T-helper 9 cell (primary cell): Measurements from ENCODE around the gene CPED1.
"Not testable (repeated sequence)": the region's sequence is repeated elsewhere in the genome, so short reads cannot be mapped to it uniquely, and the experiment has no call there.

Experiments used
- DNase-seq: peaks from one replicate; pipeline ENCODE4 v3.0.0-alpha.2; 2020

The CPED1 gene

DNA sequence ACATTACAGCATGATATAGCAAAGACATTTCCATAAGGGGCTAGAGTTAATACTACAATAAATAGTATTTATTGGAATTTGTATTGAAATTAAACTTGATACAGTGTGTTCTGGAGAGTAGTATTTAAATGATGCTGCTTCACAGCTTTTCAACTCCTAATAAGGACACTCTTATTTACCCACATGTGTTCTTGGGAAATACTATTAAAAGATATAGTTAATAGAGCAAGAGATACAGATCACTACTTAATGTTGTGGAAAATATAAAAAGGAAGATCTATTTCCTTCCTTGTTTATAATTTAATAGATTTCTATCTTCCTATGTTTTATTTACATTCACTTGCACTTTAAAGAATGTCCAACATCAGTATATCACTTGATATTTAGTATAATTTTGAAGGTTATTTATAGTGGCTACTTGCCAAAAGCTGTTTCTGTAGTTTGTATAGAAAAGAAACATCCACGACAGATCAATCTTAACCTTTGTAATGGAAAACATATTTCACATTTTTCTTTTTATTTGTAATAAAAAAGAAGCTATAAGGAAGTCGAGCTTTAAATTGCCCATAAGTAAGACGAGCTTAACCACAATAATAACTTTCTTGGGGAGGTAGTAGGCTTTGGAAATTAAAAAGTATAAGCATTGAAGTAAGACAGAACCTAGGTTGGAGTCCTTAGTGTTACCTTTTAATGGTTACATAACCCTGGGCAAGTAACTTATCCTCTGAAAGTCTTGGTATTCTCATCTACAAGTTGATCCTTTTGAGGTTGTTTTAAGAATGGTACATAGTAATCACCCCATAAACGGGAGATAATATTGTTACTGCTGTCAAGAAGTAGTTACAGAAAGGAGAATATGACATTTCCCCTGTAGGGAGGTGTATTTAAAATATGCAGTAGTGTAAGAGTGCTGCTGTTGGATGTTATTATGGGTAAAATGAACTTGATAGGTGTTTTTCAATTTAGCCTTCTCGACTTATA lies 32.8 kb downstream of the CPED1 start:
- DNase-seq: no peak

DNA sequence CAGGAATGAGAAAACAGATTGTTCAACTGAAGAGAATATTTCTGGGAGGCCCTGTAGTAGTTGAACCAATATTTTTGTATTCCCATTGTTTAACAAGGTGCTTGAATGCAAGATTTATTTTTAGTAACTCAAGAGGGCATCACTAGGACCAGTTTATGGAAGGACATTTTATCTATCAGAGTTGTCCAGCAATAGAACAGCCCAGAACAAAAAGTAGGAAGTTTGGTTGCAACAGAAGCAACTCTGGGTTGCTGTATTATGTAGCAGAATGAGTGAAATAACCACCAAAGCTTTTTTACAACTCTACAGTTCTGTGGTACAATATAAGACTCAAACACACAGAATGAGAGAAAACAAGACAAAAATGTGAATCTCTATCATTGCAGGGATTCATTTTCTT lies 34.7 kb downstream of the CPED1 start:
- no peak for DNase-seq

DNA sequence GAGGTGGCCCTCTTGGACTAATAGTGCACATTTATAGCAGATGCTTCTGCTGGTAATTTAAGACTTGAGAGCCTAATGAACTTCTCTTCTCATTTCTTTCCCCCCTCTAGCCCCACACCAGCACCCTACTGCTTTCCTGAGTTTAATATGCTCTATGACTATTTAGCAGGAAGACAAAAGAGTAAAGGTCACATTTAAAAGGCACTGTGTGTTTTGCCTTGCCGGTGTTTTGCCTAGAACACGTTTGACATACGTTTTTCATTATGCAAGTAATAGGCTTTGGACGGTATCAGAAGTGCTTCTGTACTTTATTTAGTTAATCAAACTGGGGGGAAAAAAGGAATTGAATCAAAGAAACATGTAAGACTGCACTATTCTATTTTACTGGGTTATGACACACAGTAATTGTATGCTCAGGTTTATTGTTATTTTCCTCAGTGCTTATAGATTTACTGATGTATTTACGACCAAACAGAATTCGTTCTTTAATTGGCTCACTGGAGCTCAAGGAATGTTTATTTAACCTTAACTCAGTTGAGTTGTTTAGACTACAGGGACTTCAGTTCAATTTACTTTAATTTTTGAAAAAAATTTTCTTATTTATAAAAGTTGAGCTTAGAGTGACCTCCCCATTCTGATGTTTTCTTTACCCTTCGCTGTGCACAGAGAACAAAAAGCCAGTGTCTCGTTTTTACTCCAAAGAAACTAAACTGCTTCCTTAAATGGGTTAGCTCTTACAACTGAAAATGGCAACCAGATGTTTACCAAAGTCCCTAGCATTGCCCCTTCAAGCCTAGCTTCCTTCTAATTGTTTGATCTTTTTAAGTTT lies 35.4 kb downstream of the CPED1 start:
- no peak for DNase-seq

DNA sequence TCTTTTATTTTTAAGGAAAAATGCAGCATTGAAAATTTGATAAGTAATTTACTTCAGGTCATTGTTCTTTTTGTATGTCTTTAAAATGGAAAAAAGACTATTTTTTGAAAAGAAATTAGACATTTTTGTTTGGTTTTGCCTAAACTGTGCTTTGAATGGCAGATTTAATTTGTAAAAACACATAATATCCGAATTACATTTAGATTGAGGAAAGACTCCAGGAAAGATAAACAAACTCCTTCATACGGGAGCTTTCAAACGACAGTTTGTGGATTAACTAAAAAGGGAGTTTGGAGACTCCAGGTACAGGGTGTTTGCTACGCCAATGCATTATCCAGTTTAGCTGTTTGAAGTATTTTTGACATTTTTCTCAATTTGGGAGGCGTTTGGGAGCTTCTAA lies 36.1 kb downstream of the CPED1 start:
- no peak for DNase-seq

DNA sequence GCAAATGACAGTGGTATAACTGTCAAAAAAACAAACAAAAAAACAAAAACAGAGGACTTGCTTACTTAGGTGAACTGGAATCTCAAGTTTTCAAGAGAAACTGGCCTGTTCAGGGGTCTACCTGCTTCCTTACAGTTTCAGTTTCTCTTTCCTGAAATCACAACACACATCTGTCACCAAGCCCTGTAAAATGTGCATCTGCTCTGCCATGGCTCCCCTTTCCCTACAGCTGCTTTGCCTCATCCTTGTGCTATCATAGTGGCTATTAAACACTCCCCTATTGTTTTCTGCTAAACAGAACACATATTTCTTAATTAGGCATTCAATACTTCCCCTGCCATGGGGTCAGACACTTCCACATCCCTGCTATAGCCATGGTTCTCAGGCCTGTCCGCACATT lies 37.6 kb downstream of the CPED1 start:
- DNase-seq: no peak

DNA sequence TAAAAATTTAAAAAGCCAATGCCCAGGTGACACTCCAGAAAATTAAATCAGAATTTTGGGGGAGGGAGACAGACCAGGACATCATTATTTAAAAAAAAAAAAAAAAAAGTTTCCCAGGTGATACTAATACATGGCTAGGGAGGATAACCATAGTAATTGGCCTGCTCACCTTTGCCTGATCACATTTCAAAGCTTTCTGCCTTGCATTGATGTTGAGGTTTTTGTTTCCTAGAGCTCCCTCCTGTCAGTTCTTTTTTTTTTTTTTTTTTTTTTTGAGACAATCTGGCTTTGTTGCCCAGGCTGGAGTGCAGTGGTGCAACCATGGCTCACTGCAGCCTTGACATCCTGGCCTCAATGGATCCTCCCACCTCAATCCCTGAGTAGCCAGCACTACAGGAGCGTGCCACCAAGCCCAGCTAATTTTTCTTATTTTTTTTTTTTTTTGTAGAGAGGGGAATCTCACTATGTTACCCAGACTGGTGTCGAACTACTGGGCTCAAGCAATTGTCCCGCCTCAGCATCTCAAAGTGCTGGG lies 38.1 kb downstream of the CPED1 start:
- DNase-seq: no peak

DNA sequence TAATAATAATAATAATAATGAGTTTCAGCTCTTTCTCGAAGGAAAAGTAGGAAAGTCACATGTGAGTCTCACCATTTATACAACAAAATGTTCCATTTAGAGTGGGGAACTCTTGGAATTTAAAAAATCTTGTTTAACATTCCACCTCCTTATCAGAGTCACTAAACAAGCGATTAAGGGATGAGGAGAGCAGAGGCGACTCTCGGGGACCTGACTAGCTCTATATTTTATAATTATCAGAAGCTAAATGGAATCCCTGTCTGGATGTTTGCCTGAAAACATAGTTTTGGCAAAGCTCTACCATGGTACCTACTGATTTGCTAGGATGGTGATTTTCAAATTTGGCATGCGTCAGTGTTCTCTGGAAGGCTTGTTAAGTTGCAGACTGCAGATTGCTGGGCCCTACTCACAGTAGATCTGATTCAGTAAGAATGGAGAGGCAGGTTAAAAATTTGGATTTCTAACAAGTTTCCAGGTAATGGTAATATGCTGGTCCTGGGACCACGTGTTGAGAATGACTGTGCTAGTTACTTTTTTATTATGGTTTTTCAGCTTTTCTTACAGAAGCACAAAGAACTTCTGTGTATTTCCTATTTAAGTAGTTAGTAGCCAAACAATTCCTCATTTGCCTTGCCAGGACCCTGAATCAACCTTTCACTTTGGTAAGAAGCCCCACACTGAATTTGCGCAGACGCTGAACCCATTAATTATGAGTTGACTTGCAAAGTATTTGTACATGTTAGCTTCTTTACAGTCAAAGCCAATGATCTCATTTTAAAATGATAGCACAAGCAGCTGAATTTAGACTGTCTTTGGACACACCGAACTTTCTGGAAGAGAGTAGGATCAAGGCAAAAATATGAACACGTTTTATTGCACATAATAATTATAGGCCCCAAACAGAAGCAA lies 39.5 kb downstream of the CPED1 start:
- no peak for DNase-seq

DNA sequence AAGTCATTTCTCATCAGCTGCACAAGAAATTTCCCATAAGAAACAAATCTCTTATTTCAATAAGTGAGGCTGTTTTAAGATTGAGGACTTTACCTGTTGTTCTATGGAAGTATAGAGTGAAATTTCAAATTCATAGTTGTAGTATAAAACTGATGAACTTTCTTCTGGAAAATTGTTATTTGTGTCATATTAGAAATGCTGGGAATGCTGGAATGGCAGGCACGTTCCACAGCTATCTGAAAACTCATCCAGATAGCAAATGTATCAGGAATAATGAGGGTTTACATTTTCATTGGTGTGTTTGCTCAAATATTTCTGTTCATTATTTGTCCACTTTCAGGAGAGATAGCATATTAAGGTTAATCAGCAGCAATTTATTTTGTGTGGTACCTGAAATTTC lies 40.8 kb downstream of the CPED1 start:
- DNase-seq: no peak

DNA sequence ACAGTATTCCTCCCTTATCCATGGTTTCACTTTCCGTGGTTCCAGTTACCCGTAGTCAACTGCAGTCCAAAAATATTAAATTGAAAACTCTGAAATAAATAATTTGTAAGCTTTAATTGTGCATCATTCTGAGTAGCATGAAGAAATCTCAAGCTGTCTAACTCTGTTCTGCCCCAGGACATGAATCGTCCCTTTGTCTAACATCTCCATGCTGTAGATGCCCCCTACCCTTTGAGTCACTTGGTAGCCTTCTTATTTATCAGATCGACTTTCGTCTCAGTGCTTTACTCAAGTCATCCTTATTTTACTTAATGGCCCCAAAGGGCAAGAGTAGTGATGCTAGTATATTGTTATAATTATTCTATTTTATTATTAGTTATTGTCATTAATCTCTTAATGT lies 41.8 kb downstream of the CPED1 start:
- DNase-seq: no peak

DNA sequence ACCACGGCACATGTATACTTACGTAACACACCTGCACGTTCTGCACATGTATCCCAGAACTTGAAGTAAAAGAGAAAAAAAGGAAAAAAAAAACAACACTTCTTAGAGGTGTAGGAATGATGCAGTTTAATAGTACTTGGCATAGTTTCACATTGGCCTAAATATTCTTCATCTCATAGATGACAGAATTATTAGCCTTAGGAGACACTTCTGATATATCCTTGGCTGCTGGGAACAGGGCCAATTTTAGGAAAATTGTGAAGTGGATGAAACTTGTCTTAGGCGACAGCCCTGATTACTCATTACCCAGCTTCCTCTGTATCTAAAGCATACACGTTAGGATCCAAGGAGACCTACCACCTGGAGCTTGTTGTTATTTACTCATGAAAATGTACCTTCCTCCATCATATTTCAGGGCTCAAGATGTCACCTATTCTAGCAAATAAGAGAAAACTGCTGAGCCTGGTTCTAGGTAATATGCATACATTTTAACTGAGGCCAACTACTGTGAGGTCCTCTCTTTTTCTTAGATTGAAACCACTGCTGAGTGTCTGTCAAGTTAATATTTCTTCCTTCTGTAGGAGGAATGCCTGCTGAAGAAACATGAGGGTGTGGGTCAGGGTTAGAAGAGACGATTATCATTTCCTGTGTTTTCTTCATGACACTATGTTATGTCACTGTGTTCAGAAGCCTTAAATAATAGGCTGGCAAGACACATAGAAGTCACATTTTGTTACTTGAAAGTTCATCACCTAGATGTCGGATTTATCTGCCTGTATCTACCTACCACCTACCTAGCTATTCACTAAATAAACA lies 44.3 kb downstream of the CPED1 start:
- no peak for DNase-seq

DNA sequence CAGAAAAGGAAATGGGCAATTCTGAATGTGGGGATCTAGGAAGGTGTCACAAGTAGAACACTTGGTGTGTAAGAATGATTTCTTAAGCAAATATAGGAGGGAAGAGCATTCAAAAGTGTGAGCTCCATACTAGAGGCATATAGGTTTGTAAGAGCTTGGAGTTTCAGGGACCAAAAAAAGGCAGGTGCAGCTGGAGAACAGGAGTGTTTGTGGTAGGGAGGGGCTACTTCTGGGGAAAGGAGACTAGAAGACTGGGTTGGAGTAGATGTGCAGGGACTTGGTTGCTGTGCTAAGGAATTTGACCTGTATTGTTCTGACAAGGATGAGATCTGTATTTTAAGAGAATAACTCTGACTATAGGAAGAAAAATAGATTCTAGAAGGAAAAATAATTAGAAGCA lies 46.4 kb downstream of the CPED1 start:
- no peak for DNase-seq

DNA sequence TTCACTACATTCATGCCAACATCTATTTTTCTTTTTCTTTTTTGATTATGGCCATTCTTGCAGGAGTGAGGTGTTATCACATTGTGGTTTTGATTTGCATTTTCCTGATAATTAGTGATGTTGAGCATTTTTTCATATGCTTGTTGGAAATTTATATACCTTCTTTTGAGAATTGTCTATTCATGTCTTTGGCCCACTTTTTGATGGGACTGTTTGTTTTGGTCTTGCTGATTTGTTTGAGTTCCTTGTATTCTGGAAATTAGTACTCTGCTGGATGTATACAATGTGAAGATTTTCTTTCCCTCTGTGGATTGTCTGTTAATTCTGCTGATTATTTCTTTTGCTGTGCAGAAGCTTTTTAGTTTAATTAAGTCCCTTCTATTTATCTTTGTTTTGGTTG lies 48.3 kb downstream of the CPED1 start:
- not testable (repeated sequence) for DNase-seq

DNA sequence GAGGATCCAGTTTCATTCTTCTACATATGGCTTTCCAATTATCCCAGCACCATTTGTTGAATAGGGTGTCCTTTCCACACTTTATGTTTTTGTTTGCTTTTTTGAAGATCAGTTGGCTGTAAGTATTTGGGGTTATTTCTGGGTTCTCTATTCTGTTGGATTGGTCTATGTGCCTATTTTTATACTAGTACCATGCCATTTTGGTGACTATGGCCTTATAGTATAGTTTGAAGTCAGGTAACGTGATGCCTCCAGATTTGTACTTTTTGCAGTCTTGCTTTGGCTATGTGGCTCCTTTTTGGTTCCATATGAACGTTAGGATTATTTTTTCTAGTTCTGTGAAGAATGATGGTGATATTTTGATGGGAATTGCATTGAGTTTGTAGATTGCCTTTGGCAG lies 48.8 kb downstream of the CPED1 start:
- not testable (repeated sequence) for DNase-seq

DNA sequence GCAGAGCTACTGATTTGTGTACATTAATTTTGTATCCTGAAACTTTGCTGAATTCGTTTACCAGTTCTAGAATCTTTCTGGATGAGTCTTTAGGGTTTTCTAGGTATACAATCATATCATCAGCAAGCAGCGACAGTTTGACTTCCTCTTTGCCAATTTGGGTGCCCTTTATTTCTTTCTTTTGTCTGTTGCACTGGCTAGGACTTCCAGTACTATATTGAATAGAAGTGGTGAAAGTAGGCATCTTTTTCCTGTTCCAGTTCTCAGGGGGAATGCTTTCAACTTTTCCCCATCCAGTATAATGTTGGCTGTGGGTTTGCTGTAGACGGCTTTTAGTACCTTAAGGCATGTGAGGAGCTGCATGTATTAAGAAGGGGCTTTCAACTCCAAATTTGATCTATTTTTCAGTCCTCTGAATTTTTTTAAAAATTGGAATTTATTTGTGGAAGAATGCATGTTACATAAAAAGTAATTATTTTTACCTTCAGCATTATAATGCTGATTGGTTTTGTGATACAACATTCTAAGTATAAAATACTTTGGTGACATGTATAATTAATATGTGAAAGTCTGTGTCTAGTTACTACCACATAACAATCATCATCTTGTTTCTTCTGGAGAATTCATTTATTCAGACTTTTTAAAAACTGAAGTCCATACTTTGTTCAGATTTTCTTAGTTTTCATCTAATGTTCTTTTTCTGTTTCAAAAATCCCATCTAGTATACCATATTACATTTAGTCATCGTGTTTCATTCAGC lies 49.6 kb downstream of the CPED1 start:
- DNase-seq: no peak

DNA sequence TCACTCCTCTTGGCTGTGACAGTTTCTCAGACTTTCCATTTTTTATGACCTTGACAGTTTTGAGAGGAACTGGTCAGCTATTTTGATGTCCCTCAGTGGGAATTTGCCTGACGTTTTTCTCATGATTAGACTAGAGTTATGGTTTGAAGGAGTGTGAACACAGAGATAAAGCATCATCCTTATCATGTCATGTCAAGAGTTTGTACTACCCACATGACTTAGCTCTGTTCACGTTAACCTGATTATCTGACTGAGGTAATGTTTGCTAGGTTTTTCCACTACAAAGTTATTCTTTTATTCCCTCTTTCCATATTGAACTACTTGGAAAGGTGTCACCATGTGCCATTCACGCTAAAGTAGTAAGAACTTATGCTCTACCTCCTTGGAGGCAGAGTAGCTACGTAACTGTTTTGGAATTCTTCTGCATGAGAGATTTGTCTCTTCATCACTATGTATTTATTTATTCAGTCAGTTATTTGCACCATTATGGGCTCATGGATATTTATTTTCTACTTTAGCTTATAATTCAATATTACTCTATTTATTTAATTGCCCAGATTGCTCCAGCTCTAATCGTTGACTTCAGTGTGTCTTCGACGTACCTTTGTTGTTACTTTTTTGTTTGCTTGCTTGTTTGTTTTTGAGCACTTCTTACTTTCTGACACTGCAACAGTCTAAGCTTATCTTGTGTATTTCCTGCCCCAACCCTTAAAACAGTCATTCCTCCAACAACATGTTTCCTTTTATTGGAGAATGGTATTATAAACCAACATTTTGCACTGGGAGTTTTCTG lies 50.4 kb downstream of the CPED1 start:
- DNase-seq: no peak

DNA sequence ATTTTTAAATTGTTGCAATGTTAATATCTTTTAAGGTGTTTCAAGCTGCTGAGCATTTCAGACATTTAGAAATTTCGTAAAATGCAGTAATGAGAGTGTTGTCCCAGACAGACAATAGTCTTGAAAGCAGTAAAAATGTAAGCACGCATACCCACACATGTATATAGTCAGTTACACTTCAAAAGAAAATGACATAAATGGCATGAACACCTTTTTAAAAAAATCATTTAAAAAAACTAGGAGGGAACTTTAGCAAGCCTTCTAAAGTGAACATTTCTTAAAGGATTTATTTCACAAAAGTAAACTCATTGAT lies 51.0 kb downstream of the CPED1 start:
- DNase-seq: no peak

DNA sequence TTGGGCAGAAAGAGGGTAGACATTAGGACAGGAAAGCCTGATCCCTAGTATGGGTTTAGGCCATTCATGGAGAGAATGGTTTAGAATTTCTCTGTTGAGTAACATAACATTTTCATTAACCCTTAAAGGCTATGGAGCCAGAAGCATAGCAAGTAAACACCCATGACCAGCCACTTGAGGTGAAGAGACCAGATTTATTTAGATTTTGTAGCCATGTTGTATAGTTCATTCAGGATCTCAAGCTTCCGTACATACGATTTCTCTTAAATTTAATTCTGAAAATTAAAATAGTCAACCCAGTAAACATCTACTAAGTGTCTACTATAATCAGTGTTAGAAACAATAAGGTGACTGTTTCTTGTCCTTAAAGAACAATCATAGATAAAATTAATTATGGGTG lies 51.5 kb downstream of the CPED1 start:
- DNase-seq: no peak

DNA sequence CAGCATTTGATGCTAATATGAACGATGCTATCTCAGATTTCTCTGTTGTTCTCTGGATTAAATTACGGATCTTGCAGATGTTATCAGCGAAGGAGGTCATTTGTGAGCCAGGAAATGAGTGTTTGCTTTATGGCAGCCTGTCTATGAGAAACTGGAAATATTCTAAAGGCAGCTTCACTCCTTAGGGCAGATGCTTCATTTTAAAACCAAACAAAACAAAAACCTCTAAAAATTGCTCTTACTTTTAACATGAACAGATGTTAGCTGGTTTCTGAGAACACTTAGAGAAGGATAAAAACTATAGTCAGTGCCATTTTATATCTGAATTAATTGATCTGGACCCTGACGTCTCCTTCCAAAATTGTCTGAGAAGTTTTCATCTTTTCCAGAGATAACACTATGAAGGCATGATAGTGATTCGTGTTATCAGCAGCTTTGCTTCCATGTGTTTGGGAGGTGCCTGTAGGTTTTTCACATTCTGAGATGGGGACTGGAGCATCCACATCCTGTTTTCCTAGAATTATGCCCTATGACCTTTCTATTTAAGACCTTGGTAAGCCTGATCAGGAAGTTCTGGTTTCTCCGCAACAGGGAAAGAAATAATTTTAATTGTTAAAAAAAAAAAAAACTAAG lies 53.1 kb downstream of the CPED1 start:
- no peak for DNase-seq

DNA sequence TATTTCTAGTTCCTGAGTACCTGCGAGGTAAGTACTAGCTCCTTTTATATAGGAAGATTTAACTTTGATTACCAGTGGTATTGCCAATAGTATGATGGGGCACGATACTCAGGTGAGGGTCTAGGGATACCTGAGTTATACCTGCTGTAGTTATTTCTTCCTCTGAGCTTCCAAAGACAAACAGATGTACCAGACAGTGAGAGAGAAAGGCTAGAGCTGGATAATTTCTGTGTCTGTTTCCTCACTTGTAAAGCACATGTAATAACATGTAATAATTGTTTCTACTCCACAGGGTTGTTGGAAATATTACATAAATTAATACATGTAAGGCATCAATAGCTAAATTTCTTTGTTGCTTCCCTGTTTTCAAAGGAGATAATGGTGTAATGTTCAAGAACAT lies 53.7 kb downstream of the CPED1 start:
- no peak for DNase-seq

DNA sequence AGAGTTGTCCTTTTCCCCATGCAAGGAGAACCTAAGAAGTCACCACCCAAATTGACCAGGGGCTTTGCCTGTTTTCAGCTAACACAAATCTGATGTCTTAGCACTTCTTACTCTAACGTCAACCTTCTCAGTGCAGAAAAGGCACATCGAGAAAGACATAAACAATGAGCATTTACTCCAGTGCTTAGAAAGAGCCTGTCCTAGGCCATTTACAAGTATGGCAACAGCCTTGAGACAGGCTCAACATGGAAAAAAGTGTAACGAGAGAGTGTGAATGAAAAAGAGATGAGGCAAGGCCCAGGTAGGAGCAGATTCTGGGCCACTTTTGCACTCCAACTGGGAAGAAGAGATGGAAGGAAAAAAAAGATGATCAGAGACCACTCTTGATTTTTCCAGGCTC lies 54.4 kb downstream of the CPED1 start:
- DNase-seq: no peak
